ENCODE results near the gene PROX1.
"Not testable (repeated sequence)": the region's sequence is repeated elsewhere in the genome, so short reads cannot be mapped to it uniquely, and the experiment has no call there.

The PROX1 gene

DNA sequence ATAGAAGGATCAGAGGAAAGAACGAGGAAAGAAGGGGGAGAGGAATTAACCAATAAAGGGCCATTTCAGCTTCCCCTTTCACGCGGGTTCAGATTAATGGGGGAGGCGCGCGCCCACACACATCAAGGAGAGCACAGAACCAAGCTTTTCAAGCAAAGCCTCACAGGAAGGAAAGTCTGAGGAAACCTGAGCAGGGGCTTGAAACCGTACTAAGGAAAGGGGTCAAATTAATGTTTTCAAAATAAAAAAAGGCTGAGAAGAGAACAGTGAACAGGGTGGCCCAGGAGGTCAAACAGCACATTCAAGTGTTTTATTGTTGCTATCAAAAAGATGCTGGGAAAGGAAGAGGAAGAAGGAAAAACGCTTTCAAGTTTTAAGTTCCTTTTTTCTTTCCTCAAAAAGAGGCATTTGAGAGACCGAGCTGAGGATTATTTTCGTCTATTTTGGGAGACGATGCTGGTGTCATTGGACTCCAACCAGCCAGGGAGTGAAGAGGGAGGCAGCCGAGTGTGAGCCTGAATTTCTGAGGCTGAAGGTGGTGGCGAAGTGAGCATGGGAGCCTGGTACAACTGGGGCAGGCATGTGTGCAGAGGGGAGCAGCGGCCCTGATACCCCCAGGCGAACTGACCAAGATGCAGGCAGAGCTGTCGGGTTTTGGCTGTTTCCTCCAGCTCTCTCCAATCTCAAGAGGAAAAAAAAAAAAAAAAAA is 88.4 kb downstream of the PROX1 start:
- DNase-seq = no peak

DNA sequence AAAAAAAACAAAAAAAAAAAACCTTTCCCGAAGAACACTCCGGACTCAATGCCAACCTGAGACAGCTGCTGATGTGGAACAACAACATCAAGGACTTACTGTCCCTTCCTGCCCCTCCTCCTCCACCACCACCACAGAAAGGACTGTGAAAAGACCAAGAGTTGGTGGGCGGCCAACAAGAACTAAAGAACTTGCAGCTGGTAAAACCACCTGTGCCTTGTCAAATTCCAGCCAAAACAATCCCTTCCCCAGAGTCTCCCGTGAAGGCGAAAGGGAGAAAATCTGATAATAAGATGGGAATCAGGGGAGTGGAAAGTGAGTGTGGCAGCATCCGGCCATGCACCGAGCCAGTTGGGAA is 88.9 kb downstream of the PROX1 start:
- DNase-seq = peak; percentile 47

DNA sequence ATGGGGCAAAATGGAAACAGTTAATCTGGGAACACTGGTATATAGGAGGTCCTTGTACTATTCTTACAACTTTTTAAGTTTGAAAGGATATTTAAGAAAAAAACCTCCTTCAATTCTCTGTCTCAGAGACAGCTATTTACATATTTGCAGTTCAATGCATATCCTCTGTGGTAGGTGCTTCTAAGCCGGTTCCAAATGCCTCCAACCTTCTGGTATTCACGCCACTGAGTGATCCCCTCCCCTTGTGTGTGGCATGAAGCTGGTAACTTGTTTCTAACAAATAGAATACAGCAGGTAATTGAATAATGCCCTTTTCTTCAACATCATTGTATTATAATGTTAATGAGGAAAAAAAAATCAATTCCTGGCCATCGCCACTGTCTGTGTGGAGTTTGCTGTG is 91.2 kb downstream of the PROX1 start:
- no peak for DNase-seq

DNA sequence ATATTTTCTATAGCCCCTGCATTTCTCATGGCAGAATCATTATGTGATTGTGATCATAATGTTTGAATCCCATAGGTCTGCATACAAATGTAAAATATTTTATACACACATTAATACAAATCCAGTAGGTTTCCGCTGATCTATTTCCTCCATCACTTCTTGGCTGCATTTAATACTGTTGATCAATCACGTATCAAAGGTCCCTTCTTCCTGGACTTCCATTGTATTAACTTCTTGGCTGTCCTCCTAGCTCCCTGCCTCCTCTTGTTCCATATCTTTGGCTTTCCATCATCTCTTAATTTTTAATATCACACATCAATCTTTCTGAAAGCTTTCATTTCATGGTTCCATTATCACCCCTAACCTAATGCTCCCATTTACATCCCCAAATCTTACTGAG is 97.6 kb downstream of the PROX1 start:
- no peak for DNase-seq

DNA sequence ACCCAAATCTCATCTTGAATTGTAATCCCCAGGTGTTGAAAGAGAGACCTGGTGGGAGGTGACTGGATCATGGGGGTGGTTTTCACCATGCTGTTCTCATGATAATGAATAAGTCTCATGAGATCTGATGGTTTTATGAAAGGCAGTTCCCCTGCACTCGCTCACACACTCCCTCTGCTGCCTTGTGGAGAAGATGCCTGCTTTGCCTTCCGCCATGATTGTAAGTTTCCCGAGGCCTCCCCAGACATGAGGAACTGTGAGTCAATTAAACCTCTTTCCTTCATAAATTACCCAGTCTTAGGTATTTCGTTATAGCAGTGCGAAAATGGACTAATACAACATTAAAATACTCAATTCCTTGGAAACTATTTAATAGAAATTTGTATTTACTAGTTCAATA is 99.2 kb downstream of the PROX1 start:
- no peak for DNase-seq

DNA sequence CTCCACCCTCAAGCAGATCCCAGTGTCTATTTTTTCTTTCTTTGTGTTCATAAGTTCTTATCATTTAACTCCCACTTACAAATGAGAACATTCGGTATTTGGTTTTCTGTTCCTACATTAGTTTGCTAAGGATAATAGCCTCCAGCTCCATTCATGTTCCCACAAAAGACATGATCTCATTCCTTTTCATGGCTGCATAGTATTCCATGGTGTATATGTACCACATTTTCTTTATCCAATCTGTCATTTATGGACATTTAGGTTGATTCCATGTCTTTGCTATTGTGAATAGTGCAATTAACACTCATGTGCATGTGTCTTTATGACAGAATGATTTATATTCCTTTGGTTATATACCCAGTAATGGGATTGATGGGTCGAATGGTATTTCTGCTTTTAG is 101.2 kb downstream of the PROX1 start:
- not testable (repeated sequence) for DNase-seq
